Fibroblast of the conjunctiva (primary cell): ENCODE results near the gene TMEM52.

ENCODE experiments used
- DNase-seq: peaks from one replicate; pipeline ENCODE4 v3.0.0-alpha.2; 2010; ENCODE audit warnings: low read depth

TMEM52 gene

GRCh38 chr1:1918901-1919303 lies at the start of gene TMEM52:
TMEM52 (minus strand) TSS chr1:1919279; CDS start chr1:1919265, 14 bp downstream.
- DNase-seq, result no peak

GRCh38 chr1:1967879-1968278 lies 48.8 kb upstream of the TMEM52 start:
- DNase-seq, result no peak

DNA sequence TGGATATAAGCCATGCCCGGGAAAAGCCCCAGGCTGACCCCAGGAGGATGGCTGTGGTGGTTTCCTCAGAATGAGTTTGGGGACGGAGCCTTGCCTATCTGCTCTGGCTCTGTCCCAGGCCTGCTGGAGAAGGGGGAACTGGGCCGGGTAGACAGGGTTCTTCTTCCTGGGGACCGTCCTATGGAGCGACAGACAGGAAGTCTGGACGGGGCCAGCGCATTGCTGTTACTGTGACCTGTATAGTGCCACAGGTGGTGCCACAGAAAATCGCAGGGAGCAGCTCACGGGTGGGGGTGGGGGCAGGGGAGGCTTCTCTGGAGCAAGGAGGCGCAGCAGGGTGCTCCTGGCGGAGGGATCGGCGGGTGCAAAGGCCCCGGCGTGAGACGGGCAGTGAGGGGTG lies 48.1 kb upstream of the TMEM52 start:
- DNase-seq, result no peak

DNA sequence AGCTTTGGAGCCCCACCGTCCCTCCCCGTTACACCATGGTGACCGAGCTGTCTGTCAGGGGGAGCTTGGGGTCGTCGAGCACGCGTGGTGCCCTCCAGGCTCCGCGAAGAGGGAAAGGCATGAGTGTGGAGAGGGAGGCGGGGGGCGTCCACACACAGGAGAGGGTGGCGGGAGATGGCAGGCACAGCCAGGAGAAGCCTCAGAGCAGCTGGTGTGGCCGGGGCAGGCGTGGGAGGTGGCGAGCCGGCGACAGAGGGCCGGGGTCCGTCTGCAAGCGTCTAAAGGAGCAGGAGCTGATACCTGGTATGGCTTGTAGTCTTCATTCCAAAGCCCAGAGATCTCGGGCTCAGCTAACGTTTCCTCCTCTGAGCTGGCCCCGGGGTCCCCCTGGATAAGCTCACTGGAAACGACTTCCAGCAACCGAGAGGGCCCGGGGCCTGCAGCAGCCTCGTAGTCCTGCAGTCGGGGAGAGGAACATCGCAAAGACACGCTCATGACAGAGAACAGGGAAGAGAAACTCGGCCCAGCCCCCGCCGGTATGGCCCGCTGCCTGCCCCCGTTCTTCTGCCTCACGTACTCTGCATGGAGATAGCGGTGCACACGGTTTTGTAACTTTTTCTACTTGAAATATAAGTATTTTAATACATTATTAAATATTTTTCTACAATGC lies 47.1 kb upstream of the TMEM52 start:
- no peak for DNase-seq

GRCh38 chr1:1965546-1965945 lies 46.5 kb upstream of the TMEM52 start:
- DNase-seq, result no peak

DNA sequence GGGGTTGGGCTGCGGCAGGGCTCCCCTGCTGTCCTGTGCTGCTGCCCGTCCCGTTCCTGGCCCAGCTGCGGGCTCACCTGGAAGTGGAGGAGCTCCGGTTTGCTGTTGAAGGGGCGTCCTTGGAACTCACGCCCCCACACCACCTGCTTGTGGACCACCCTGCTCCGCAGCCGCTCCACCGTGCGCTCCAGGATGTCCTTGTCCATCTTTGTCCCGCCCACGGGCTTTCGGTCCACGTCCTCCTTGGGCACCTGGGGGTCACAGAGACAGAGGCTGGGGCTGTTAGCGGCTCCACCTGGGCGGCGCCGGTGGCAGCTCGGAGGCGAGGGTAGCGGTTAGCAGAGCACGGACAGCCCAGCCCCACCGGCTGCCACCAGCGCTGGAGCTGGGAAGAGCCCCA lies 45.7 kb upstream of the TMEM52 start:
- DNase-seq, result no peak

GRCh38 chr1:1963570-1963969 lies 44.5 kb upstream of the TMEM52 start:
- no peak for DNase-seq

- DNase-seq, result no peak
Observed at GRCh38 chr1:1962752-1963151, 43.7 kb upstream of the TMEM52 start.

DNA sequence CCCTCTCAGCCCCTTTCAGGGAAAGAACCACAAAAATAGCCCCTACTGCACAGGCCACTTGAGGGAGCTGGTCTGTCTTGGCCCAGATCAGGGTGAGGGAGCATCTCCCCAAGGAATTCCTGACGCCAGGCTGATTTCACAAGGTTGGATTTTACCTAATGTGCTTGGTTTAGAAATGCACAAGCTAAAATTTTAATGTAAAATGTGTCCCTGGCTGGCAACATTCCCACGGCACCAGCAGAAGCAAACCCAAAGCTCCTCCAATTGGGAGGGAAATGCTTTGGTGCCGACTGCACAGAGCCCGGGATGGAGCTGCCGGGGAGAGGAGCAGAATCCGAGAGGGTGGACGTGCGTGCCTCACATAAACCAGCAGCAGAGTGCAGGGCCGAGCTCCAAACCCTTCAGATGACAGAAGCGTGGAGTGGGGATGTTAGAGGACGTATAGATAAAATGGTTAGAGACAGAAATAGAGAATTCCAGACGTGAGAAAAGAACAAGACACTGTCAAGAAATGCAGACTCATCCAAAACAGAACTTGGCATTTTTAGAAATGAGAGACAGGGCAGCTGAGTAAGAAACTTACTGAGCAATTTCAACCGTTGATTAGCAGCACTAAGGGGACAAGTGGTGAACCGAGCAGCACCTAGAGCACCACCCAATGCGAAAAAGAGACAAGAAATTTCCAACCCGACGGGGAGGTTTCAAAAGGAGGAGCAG lies 41.6 kb upstream of the TMEM52 start:
- DNase-seq, result no peak

DNA sequence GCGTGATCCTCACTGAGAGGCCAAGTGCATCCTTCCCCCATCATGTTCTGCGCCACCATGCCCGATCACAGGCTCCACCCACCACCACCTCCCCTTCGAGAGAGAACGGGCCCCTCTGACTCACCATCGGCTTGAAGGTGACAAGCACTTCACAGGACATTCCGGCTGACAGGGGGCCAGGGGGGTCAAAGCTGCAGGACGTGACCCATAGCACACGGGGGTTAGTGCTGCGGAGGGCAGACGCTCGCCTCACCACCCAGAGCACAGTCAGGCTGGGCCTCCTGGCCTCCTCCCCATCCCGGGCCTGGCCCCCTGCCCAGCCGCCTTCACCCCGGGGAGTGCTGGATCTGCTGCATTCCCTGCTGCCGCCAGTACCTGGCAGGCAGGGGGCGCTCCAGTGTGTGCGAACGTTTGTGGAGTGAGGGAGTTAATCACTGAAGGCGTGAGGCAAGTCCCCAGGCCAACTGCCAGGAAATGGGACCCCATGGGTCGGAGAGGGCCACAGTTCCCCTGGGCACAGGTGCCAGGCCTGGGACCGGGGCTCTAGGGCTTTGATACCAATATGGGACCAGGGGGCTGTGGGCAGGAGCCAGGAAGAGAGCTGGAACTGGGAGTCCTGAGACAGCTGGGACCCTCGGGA lies 40.9 kb upstream of the TMEM52 start:
- DNase-seq, result peak; percentile 47

- DNase-seq, result no peak
Observed at GRCh38 chr1:1959459-1959839, 40.4 kb upstream of the TMEM52 start.

- no peak for DNase-seq
Observed at GRCh38 chr1:1958071-1958541, 39.0 kb upstream of the TMEM52 start.

DNA sequence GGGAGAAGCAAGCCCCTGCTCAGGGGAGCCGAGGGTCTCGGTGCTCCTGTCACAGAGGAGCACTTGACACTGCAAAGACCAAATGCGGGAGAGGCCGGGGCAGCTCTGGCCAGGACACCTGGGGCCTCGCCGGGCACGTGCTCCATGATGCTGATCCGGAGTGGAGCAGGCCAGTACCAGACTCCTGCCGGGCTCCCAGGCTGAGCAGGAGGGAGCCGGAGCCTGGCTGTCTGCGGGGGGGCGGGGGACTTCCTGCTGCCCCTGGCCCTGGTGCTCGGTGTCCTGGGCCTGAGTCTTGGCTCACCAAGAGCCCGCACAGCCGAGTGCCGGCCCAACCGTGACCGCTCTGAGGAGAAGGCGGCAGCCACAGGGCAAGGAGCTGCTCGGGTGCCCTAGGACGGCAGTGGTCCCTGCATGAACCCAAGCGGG lies 38.5 kb upstream of the TMEM52 start:
- DNase-seq, result no peak

GRCh38 chr1:1956586-1957532 lies 37.8 kb upstream of the TMEM52 start:
- no peak for DNase-seq

GRCh38 chr1:1956101-1956500 lies 37.0 kb upstream of the TMEM52 start:
- no peak for DNase-seq

DNA sequence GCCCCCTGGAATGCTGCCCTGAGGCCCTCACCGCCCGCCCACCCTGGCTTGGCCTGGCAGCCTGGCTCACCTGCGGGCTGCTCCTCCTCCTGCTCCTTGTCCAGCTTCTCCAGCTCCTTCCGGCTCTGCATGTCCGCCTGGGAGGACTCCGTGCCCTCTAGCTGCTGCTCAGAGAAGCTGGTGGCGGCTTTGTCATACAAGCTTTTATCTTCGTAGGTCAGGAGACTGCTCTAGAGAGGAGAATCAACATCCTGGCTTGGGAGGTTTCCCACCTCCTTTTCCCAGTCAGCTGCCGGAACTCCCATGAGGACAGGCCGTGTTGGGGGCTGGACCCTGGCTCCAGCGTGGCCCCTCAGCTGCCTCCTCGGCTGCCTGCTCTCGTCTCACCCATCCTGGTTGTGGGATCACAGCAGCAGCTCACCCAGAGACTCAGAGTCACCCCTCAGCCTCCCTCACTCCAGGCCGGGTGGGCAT lies 36.6 kb upstream of the TMEM52 start:
- no peak for DNase-seq

DNA sequence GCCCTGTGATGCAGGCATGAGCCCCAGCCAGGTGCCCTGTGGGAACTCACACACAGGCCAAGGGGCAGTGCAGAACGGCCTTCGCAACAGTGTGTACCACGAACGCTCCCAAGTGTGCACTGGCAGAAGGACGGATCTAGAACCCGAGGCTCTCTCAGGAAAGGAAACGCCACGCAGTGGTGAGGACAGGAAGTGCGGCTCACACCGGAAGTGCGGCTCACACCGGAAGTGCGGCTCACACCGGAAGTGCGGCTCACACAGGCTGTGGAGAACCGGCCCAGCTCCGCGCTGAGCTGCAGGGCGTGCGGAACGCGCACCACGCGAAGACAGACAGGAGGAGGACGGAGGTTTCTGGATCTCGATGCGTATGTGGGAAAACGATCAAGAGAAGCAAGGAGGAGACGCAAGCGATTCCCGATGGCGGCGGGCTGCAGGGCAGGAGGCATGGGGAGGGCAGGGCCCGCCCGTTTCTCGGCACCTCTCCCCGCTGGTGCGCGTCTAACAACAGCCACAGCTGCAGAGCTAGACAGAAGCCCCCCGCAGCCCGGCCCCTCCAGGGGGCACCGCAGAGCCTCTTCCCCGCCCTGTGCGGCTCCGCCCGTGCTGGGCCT lies 35.9 kb upstream of the TMEM52 start:
- DNase-seq, result no peak

DNA sequence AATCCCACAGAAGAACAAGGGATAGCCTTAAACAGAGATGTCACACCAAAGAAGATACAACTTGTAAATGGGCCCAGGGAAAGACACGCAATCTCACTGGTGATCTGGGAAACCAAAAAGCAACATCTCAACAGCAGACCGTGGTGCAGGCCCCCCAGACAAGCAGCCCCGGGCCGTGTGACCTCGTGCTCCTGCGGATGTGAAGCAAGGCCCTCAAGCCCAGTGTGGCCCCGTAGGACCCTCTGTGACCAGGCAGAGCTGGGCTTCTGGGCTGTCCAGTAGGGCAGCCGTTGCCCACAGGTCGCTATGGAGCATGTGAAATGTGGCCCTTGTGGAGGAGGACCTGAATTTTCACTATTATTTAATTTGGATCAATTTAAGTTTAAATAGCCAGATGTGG lies 34.9 kb upstream of the TMEM52 start:
- DNase-seq, result no peak

DNA sequence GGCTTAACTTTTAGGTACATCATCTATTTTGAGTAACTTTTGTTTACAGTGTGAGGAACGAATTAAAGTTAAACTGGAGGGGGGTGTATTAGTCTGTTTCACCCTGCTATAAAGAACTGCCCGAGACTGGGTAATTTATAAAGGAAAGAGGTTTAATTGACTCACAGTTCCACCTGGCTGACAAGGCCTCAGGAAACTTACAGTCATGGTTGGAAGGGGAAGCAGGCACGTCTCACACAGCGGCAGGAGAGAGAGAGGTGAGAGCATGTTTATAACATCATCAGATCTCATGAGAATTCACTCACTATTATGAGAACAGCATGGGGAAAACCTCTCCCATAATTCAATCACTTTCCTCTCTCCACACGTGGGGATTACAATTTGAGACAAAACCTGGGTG lies 31.9 kb upstream of the TMEM52 start:
- DNase-seq, result no peak

DNA sequence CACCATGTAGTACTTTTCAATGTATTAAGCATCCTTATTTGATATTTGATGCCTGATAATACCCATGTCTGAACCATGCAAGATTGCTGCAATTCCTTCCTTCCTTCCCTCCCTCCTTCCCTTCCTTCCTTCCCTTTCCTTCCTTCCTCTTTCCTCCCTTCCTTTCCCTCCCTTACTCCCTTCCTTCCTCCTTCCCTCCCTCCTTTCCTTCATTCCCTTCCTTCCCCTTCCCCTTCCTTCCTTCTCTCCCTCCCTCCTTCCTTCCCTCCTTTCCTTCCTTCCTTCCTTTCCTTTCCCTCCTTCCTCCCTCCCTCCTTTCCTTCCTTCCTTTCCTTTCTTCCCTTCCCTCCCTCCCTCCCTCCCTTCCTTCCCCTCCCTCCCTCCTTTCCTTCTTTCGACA lies 29.7 kb upstream of the TMEM52 start:
- DNase-seq, result no peak

DNA sequence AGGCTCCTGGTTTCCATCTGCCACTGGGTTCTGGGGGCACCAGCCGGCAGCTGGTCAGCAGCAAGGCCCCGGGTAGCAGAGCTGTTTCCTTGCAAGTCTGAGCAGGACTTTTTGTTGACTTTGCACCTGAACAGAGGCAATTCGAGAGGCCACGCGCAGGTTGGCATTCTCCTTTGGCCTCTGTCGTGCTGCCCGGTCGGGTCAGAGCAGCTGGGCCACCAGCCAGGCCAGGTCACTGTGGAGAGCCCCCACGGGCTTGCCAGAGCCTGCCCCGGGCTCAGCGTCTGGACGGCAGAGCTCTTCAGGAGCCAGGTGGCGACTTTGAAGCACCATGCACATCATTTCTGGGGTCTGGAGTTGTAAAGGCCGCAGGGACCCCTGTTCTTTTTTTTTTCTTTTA lies 28.4 kb upstream of the TMEM52 start:
- DNase-seq, result no peak

GRCh38 chr1:1946540-1946939 lies 27.5 kb upstream of the TMEM52 start:
- no peak for DNase-seq
